H1 (cell line): ENCODE data around the gene PWP2. TPM values are rescaled to one million over a fixed set of nuclear protein-coding genes. Genes with fewer than 3 reads are reported as not detected.

ENCODE experiments used
- CTCF ChIA-PET: fragments of 300-600 bp; sonication (Branson Sonifier 250); formaldehyde crosslinking; loops from one replicate; lab custom pipeline; 2021; ENCODE audit not compliant: partially characterized antibody; lab: Charles Lee
- POLR2A ChIA-PET: fragments of 300-600 bp; sonication (Branson Sonifier 250); formaldehyde crosslinking; loops from one replicate; lab custom pipeline; 2021; ENCODE audit warnings: inconsistent platforms; ENCODE audit not compliant: partially characterized antibody; lab: Charles Lee
- DNase-seq, 2 experiments: peaks; one replicate each; pipeline versions ENCODE4 v3.0.0 to v3.0.0-alpha.2; 2010 to 2022; ENCODE audit warnings: low spot score in 2 of 2, low read depth in 1 of 2, mixed read lengths in 1 of 2
- FAIRE-seq: peaks from 2 replicates; lab custom pipeline; 2011; peaks lifted over from hg19 to GRCh38; lab: Jason Lieb, UNC
- H2AFZ ChIP-seq: 2 replicates; pipeline ENCODE4 v1.8.1; 2012; ENCODE audit warnings: low read length, inconsistent platforms
- H2AK5ac ChIP-seq: 2 replicates; pipeline ENCODE4 v1.6.1; 2013; ENCODE audit warnings: low read depth, low read length
- H2BK120ac ChIP-seq: replicated peaks from 2 replicates; pipeline ENCODE3; 2013; ENCODE audit warnings: low read depth, low read length, inconsistent platforms
- H2BK12ac ChIP-seq: 2 replicates; pipeline ENCODE4 v1.6.1; 2013; ENCODE audit warnings: low read depth, low read length
- H2BK15ac ChIP-seq: 2 replicates; pipeline ENCODE4 v1.6.1; 2013; ENCODE audit warnings: low read length
- H2BK20ac ChIP-seq: 2 replicates; pipeline ENCODE4 v1.6.1; 2013; ENCODE audit warnings: low read length
- H2BK5ac ChIP-seq: 2 replicates; pipeline ENCODE4 v1.6.1; 2013; ENCODE audit warnings: low read depth, low read length
- H3K14ac ChIP-seq: 2 replicates; pipeline ENCODE4 v1.6.1; 2013; ENCODE audit warnings: inconsistent platforms; ENCODE audit not compliant: insufficient read length
- H3K18ac ChIP-seq: 2 replicates; pipeline ENCODE4 v1.6.1; 2013; ENCODE audit warnings: low read length; ENCODE audit errors: extremely low read depth
- H3K23ac ChIP-seq: 2 replicates; pipeline ENCODE4 v1.6.1; 2013; ENCODE audit warnings: inconsistent platforms; ENCODE audit not compliant: insufficient read length
- H3K23me2 ChIP-seq: 2 replicates; pipeline ENCODE4 v1.6.1; 2013; ENCODE audit warnings: low read depth, low read length
- H3K27ac ChIP-seq: 2 replicates; pipeline ENCODE4 v1.6.1; 2011; ENCODE audit warnings: low read depth, low read length, inconsistent platforms
- H3K27me3 ChIP-seq, 4 experiments: replicated peaks in 1 of 4; 1 replicate in 1 of 4; 2 replicates in 3 of 4; pipeline versions ENCODE4 v1.6.1 to v1.8.1; 2011 to 2013; ENCODE audit warnings: low read length in 3 of 4, mild to moderate bottlenecking in 3 of 4, inconsistent platforms in 2 of 4, mixed read lengths in 2 of 4, moderate library complexity in 1 of 4; ENCODE audit not compliant: control insufficient read depth in 3 of 4, insufficient read depth in 3 of 4; ENCODE audit errors: extremely low read depth in 1 of 4
- H3K36me3 ChIP-seq, 4 experiments: 2 replicates each; pipeline versions ENCODE4 v1.6.1 to v1.8.1; 2011 to 2013; ENCODE audit warnings: mild to moderate bottlenecking in 4 of 4, low read length in 3 of 4, moderate library complexity in 2 of 4, control low read depth in 1 of 4, inconsistent platforms in 1 of 4; ENCODE audit not compliant: insufficient read depth in 4 of 4, control insufficient read depth in 2 of 4
- H3K4ac ChIP-seq: replicated peaks from 2 replicates; pipeline ENCODE3; 2013; ENCODE audit warnings: low read length, low read depth, mixed read lengths, inconsistent platforms; ENCODE audit not compliant: insufficient read length
- H3K4me1 ChIP-seq, 4 experiments: replicated peaks in 1 of 4; 1 replicate in 1 of 4; 2 replicates in 3 of 4; pipeline versions ENCODE4 v1.6.1 to v1.8.1; 2011 to 2013; ENCODE audit warnings: low read length in 3 of 4, inconsistent platforms in 2 of 4, mixed read lengths in 1 of 4; ENCODE audit not compliant: insufficient read depth in 4 of 4, control insufficient read depth in 3 of 4
- H3K4me2 ChIP-seq, 2 experiments: 2 replicates each; pipeline versions ENCODE4 v1.6.1 to v1.8.1; 2011 to 2013; ENCODE audit warnings: low read depth in 2 of 2, low read length in 2 of 2, control low read depth in 1 of 2, inconsistent platforms in 1 of 2, mild to moderate bottlenecking in 1 of 2; ENCODE audit not compliant: insufficient read depth in 1 of 2
- H3K4me3 ChIP-seq, 4 experiments: fragments of 200-600, 300-600 bp in 1 of 4; sonication (generic), shearing (Covaris generic), sonication (Bioruptor Twin) in 1 of 4; 2 replicates each; pipeline versions ENCODE4 v1.5.1 to v1.8.1; 2011 to 2016; ENCODE audit warnings: low read length in 4 of 4, low read depth in 3 of 4, control low read depth in 2 of 4, inconsistent platforms in 2 of 4, mild to moderate bottlenecking in 2 of 4, mixed read lengths in 1 of 4, moderate library complexity in 1 of 4; ENCODE audit not compliant: insufficient read depth in 2 of 4; ENCODE audit errors: extremely low read depth in 1 of 4
- H3K56ac ChIP-seq: replicated peaks from 2 replicates; pipeline ENCODE3; 2013; ENCODE audit warnings: low read depth, mild to moderate bottlenecking, mixed read lengths, low read length, inconsistent platforms; ENCODE audit not compliant: insufficient read length
- H3K79me1 ChIP-seq: 2 replicates; pipeline ENCODE4 v1.6.1; 2013; ENCODE audit warnings: low read depth, low read length, control low read depth
- H3K79me2 ChIP-seq, 2 experiments: 2 replicates each; pipeline versions ENCODE4 v1.6.1 to v1.8.1; 2012 to 2013; ENCODE audit warnings: low read length in 2 of 2, mild to moderate bottlenecking in 2 of 2, inconsistent platforms in 1 of 2; ENCODE audit not compliant: insufficient read depth in 2 of 2, control insufficient read depth in 1 of 2
- H3K9ac ChIP-seq, 4 experiments: replicated peaks in 1 of 4; 1 replicate in 1 of 4; 2 replicates in 3 of 4; pipeline versions ENCODE4 v1.6.1 to v1.8.1; 2011 to 2013; ENCODE audit warnings: low read depth in 3 of 4, low read length in 3 of 4, control low read depth in 2 of 4, mild to moderate bottlenecking in 2 of 4, moderate library complexity in 2 of 4, inconsistent platforms in 1 of 4; ENCODE audit errors: extremely low read depth in 1 of 4
- H3K9me3 ChIP-seq, 2 experiments: 2 replicates each; pipeline versions ENCODE4 v1.6.1 to v1.8.1; 2012 to 2013; ENCODE audit warnings: mild to moderate bottlenecking in 2 of 2, moderate library complexity in 2 of 2, control low read depth in 1 of 2, inconsistent platforms in 1 of 2, low read depth in 1 of 2, low read length in 1 of 2, mixed read lengths in 1 of 2; ENCODE audit not compliant: insufficient read depth in 2 of 2
- H4K20me1 ChIP-seq, 2 experiments: replicated peaks in 1 of 2; 2 replicates each; pipeline versions ENCODE3 to v1.8.1; 2011 to 2013; ENCODE audit warnings: inconsistent platforms in 2 of 2, low read length in 2 of 2, mild to moderate bottlenecking in 1 of 2; ENCODE audit not compliant: insufficient read depth in 2 of 2, control insufficient read depth in 1 of 2
- H4K5ac ChIP-seq: 2 replicates; pipeline ENCODE4 v1.6.1; 2013; ENCODE audit warnings: low read length, low read depth, mixed read lengths, inconsistent platforms; ENCODE audit not compliant: insufficient read length
- H4K8ac ChIP-seq: 2 replicates; pipeline ENCODE4 v1.8.0; 2013; ENCODE audit warnings: mild to moderate bottlenecking, moderate library complexity, low read length, inconsistent platforms; ENCODE audit not compliant: insufficient read depth; ENCODE audit errors: extremely low read depth
- H4K91ac ChIP-seq: replicated peaks from 2 replicates; pipeline ENCODE3; 2013; ENCODE audit warnings: low read length, mixed read lengths, inconsistent platforms; ENCODE audit not compliant: insufficient read length
- JUND ChIP-seq: IDR thresholded peaks from 2 replicates; pipeline ENCODE4 v1.6.1; 2011; ENCODE audit warnings: mild to moderate bottlenecking, improper control_type of control experiment, low read length
- KDM4A ChIP-seq: IDR thresholded peaks from one replicate; pipeline ENCODE4 v1.7.1; 2012; ENCODE audit warnings: low read depth, mild to moderate bottlenecking, moderate library complexity, low read length, inconsistent platforms; ENCODE audit not compliant: severe bottlenecking
- RBBP5 ChIP-seq: IDR thresholded peaks from 2 replicates; pipeline ENCODE4 v1.7.1; 2012; ENCODE audit warnings: low read depth, mild to moderate bottlenecking, inconsistent platforms, low read length, moderate library complexity, borderline replicate concordance
- SP4 ChIP-seq: IDR thresholded peaks from 2 replicates; pipeline ENCODE4 v1.6.1; 2012; ENCODE audit warnings: low read length, inconsistent platforms
- WGBS, 2 experiments: shearing (Covaris generic) in 1 of 2; methylation state at CpG; one replicate each; pipeline versions ENCODE4 v1.1.6 to v1.1.7; 2013 to 2015; ENCODE audit warnings: low lambda C conversion rate in 2 of 2, mixed read lengths in 2 of 2, inconsistent platforms in 1 of 2, low coverage in 1 of 2, missing lambda C conversion rate in 1 of 2; ENCODE audit not compliant: insufficient replicate concordance in 2 of 2, insufficient coverage in 1 of 2, insufficient read length in 1 of 2; ENCODE audit errors: extremely low coverage in 1 of 2, missing lambda C conversion rate in 1 of 2; 5-methylcytosine and 5-hydroxymethylcytosine counted together
- polyA plus RNA-seq, 7 experiments: library from polyadenylated mRNA; depleted of rRNA in 3 of 7; stranded (reverse) in 5 of 7; unstranded in 2 of 7; fragments of >200 nt in 5 of 7; fragments of 200-250 nt in 2 of 7; gene quantifications; 1 replicate in 5 of 7; 2 replicates in 1 of 7; 4 replicates in 1 of 7; pipeline versions ENCODE4 v1.2.1 to v1.2.3, GENCODE V29; 2011 to 2013; ENCODE audit warnings: missing spikeins in 2 of 7, mixed read lengths in 2 of 7
- total RNA-seq: library from RNA; stranded (reverse); fragmentation: NEBNext Ultra II Directional; extraction: Animal tissue kit (Norgen Biotek cat#: 25700); gene quantifications from 2 replicates; pipeline ENCODE4 v1.2.1, GENCODE V29; 2021
- TF ChIP-seq, protein P1 (sequence below), 3 experiments: IDR thresholded peaks; 1 replicate in 2 of 3; 2 replicates in 1 of 3; pipeline versions ENCODE4 v1.5.1 to v1.6.1; 2011; ENCODE audit warnings: low read length in 3 of 3, mild to moderate bottlenecking in 3 of 3, inconsistent platforms in 2 of 3, low read depth in 1 of 3, moderate library complexity in 1 of 3; ENCODE audit not compliant: insufficient read depth in 1 of 3; ENCODE audit errors: control extremely low read depth in 1 of 3
- TF ChIP-seq, protein P2 (sequence below): IDR thresholded peaks from 2 replicates; pipeline ENCODE4 v1.6.1; 2012; ENCODE audit warnings: inconsistent platforms

The PWP2 gene
- total and polyA plus RNA-seq, 2 of the 8 experiments (the other 6 are each of a cell fraction or from before 2014, with no cell fraction given): 4.4 to 6.7 TPM

DNA sequence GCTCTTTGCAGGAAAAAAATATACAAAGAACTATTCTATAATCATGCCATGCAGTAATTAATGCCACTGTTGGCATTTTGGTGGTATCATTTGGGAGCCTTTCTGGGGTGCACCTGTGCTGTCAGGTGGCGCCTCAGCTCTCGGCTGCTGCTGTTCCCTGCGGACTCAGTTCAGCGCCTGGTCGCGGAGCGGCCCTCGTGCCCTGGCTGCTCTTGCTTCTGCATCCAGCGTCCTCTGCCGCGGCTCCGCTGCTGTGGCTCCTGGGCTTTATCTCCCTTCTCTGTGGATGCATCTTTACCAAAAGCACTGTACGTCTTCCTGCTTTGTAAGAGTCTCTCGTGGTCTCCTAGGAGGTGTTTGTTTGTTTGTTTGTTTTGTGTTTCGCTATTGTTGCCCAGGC is 35.1 kb upstream of the PWP2 start:
- H3K27ac ChIP-seq: no peak overlapping the region
- peaks cover 5 to 28% (median 10%) of the 10 kb centered on the region in 4 experiments; a peak in 7 of 8 replicates for H3K36me3 ChIP-seq
- H4K8ac ChIP-seq: no peak overlapping the region
- H3K14ac ChIP-seq: no peak overlapping the region
- no peak overlapping the region for H3K18ac ChIP-seq
- no peak overlapping the region for H3K4me3 ChIP-seq
- no peaks in the 10 kb centered on the region for H3K23me2 ChIP-seq
- no peak overlapping the region for H4K5ac ChIP-seq
- TF ChIP-seq SP4 (no peak), RBBP5 (no peak), JUND (no peak), KDM4A (no peak)
- TF ChIP-seq, protein P1, sequence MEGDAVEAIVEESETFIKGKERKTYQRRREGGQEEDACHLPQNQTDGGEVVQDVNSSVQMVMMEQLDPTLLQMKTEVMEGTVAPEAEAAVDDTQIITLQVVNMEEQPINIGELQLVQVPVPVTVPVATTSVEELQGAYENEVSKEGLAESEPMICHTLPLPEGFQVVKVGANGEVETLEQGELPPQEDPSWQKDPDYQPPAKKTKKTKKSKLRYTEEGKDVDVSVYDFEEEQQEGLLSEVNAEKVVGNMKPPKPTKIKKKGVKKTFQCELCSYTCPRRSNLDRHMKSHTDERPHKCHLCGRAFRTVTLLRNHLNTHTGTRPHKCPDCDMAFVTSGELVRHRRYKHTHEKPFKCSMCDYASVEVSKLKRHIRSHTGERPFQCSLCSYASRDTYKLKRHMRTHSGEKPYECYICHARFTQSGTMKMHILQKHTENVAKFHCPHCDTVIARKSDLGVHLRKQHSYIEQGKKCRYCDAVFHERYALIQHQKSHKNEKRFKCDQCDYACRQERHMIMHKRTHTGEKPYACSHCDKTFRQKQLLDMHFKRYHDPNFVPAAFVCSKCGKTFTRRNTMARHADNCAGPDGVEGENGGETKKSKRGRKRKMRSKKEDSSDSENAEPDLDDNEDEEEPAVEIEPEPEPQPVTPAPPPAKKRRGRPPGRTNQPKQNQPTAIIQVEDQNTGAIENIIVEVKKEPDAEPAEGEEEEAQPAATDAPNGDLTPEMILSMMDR (IDR thresholded peaks at IDR 0.05; ENCODE audit: control extremely low read depth in 1 of 3, insufficient read depth in 1 of 3, low read depth in 1 of 3, low read length in 3 of 3): no peak
- TF ChIP-seq, protein P2, sequence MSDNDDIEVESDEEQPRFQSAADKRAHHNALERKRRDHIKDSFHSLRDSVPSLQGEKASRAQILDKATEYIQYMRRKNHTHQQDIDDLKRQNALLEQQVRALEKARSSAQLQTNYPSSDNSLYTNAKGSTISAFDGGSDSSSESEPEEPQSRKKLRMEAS: no peak
- no peak overlapping the region for H3K4ac ChIP-seq
- WGBS, 2 experiments: 97% methylated on average over 15 of the region's 15 CpGs; no CpG with 5 or more reads in 1 of the 2 experiments
- no peak overlapping the region for H3K56ac ChIP-seq
- no peak overlapping the region for H4K91ac ChIP-seq
- peaks cover 7% of the 10 kb centered on the region; the same call in 1 of the 2 replicates for H3K79me1 ChIP-seq
- H3K23ac ChIP-seq: no peak overlapping the region
- CTCF ChIA-PET: interaction anchor here (0.5 to 4.0 kb wide), 9 partner anchors 13 to 131 kb away, joined by 3 to 14 read pairs (median 5); no protein-coding TSS in a partner anchor
- H2BK20ac ChIP-seq: no peak overlapping the region
- H2AK5ac ChIP-seq: no peak overlapping the region
- no peak overlapping the region for H3K4me2 ChIP-seq
- H2BK15ac ChIP-seq: no peak overlapping the region
- H3K4me1 ChIP-seq: no peaks in the 10 kb centered on the region; a peak in 1 of 7 replicates
- no peak overlapping the region for H2AFZ ChIP-seq
- H3K9me3 ChIP-seq: no peaks in the 10 kb centered on the region
- H2BK12ac ChIP-seq: no peak overlapping the region
- DNase-seq (no peak), FAIRE-seq (no peak)
- H3K79me2 ChIP-seq: peaks cover 0 to 2% of the 10 kb centered on the region in 2 experiments; a peak in 1 of 4 replicates
- no peak overlapping the region for H3K9ac ChIP-seq
- no peak overlapping the region for H2BK120ac ChIP-seq
- no peaks in the 10 kb centered on the region for H3K27me3 ChIP-seq
- H4K20me1 ChIP-seq: peaks cover 9 to 10% of the 10 kb centered on the region in 2 experiments
- POLR2A ChIA-PET: no interaction called here
- no peak overlapping the region for H2BK5ac ChIP-seq
